GM10248 (cell line): ENCODE measurements around the gene SDC3.

Experiments used
- CTCF ChIA-PET: fragments of 300-600 bp; sonication (Branson Sonifier 250); formaldehyde crosslinking; extraction: SDS; loops from one replicate; lab custom pipeline; 2021; ENCODE audit warnings: antibody characterized with exemption; lab: Yijun Ruan, JAX
- POLR2A ChIA-PET: fragments of 350-650 bp; sonication (Branson Sonifier 250); formaldehyde crosslinking; extraction: SDS; loops from one replicate; lab custom pipeline; 2020; ENCODE audit warnings: antibody characterized with exemption; lab: Yijun Ruan, JAX
- DNase-seq: peaks from one replicate; pipeline ENCODE4 v3.0.0; 2012; ENCODE audit errors: extremely low spot score
- CTCF ChIP-seq: IDR thresholded peaks from 2 replicates; pipeline ENCODE4 v1.5.1; 2012; ENCODE audit warnings: mild to moderate bottlenecking, low read depth; ENCODE audit errors: extremely low read depth, missing control alignments, control extremely low read depth

The SDC3 gene

GRCh38 chr1:30880678-30881318, 27.8 kb downstream of the SDC3 start:
- no peak for TF ChIP-seq CTCF
- DNase-seq, result no peak
- ChIA-PET CTCF (interaction anchor here (1.1 to 1.8 kb wide), 2 partner anchors 31 to 79 kb away, joined by 3 to 7 read pairs; no protein-coding TSS in a partner anchor), POLR2A (no interaction called here)

GRCh38 chr1:30879940-30880677, 28.4 kb downstream of the SDC3 start:
- TF ChIP-seq CTCF, result no peak
- POLR2A ChIA-PET, result interaction anchor here (0.6 kb wide), 1 partner anchor 280 kb away, joined by 3 read pairs; no protein-coding TSS in a partner anchor
- DNase-seq, result no peak
- CTCF ChIA-PET, result interaction anchor here (1.0 to 1.8 kb wide), 3 partner anchors 32 to 79 kb away, joined by 3 to 7 read pairs (median 3); no protein-coding TSS in a partner anchor

- CTCF ChIA-PET, result interaction anchor here (0.7 to 1.8 kb wide), 3 partner anchors 32 to 96 kb away, joined by 3 to 7 read pairs (median 3); no protein-coding TSS in a partner anchor
- DNase-seq, result no peak
- TF ChIP-seq CTCF, result no peak
- POLR2A ChIA-PET, result interaction anchor here (0.6 kb wide), 1 partner anchor 279 kb away, joined by 3 read pairs; no protein-coding TSS in a partner anchor
Measured at GRCh38 chr1:30879126-30879786, 29.3 kb downstream of the SDC3 start.

- no peak for DNase-seq
- no peak for TF ChIP-seq CTCF
- POLR2A ChIA-PET, result no interaction called here
- CTCF ChIA-PET, result interaction anchor here (1.8 kb wide), 1 partner anchor 33 kb away, joined by 7 read pairs; no protein-coding TSS in a partner anchor
Measured at GRCh38 chr1:30878559-30878958, 30.0 kb downstream of the SDC3 start.

- POLR2A ChIA-PET, result no interaction called here
- TF ChIP-seq CTCF, result no peak
- DNase-seq, result no peak
- CTCF ChIA-PET, result interaction anchor here (1.2 to 1.3 kb wide), 2 partner anchors 11 to 74 kb away, joined by 3 read pairs; no protein-coding TSS in a partner anchor
Measured at GRCh38 chr1:30878016-30878415, 30.5 kb downstream of the SDC3 start.
